Activated CD4-positive, alpha-beta T cell treated with anti-CD3 and anti-CD28 coated beads, Interleukin-10, Interleukin-2, amounts not matched to agents 100 ng/mL and 50 ng/mL, durations not matched to agents 16 hours and 8 hours (primary cell): ENCODE results near the gene CD244.

Experiments used
- DNase-seq: peaks from one replicate; pipeline ENCODE4 v3.0.0-alpha.2; 2020

Gene CD244

DNA sequence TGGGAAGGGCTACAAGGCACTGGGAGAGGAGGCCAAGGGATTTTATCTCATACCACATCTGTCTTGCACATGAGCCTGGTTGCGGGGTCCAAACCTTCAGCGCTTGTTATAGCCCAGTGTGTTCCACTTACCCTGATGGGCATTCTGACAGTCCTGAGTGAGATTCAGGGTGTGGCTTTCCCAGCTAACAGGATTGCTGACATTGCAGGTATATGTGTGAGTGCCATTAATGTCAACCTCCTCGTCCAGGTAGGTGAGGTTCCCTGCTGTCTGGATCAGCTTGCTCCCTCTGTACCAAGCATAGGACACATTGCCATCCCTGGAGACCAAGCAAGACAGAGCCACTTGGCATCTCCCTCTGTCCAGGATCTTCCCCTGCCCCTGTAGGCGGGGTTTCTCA lies 21.6 kb downstream of the CD244 start:
- no peak for DNase-seq

DNA sequence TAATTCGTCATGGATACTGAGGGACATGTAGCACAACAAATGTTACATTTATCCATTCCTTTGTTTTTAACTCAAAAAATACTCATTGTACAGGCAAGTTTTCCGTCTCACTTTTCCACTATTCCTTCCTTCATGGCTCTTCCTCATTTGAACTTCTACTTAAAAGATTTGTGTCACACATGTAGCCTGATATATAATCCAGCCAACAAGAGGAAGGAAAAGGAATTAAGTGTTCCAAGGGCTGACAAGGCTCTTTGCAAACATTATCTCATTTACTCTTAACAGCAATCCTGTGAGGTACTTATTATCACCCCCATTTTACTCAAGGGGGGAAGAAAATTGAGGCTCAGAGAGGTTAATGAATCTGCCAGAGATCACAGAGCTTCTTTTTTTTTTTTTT lies 22.9 kb downstream of the CD244 start:
- no peak for DNase-seq

DNA sequence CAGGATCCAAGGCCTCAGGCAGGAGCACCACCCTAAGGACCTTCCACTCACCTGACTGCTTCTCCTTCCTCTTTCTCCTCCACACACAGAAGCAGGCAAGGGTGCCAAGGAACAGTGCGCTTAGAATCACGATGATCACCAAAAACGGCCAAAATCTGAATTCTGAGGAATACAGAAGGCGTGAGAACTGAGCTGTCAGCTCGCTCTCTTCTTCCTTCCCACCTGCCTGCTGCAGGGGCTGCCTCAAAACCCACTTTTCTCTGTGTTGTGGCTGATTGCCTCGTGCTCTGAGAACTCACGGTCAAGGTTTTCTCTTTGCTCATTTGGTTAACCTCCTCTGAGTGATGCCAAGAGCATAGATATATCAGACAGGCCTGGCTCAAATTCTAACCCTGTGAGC lies 23.8 kb downstream of the CD244 start:
- peak; percentile 30 for DNase-seq

DNA sequence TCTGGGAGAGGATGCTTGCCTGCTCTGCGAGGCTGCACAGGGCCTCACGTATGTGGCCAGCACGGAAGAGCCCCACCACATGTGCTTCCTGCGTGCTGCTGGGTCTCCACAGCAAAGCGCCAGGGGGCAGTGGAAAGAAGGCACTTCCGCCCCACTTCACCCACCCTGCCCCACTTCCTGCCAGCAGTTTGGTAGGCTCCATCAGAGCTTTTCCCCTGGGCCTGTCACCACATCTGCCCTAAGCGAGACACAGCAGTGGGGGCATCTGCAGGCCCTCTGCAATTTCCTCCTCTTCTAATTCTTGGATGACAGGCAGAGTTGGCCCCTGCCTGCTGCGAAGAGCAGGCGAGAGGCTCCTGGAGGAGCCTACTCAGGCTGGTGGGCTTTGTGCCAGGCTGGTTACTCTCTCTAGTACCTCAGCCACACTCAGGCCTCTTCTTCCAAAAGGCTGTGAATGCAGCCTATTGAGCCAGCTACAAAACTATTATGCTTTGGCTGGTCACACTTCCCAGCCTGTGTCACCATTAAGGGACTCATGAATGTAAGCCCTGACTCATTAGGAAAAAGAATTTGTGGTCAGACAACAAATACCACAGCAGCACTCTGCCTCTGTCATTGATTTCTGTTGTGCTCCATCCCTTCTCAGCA lies 25.0 kb downstream of the CD244 start:
- DNase-seq: peak; percentile 95

DNA sequence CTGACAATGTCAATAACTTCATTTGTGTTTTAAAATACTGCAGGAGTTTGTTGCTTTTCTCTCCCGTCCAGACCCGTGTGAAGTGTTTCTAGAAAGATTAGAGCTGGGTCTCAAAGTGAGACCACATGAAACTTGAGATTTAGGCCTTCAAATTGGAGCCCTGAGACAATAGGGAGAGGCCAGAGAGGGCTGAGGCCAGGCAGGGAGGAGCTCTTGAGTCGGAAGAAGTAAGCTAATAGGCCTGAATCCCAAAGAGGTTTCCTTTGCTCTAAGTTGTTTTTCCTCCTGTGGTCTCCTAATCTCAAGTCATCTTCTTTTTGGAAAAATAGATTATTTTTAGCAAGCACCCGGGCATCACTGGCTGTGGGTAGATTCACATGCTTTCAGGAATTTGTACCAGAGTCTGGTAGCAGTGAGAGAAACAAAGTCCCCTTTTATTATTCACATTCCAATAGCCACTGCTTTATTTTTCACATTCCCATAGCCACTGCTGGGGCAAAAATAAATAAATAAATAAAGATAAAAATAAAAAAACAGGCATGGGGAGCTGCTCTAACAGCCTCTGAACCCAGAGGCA lies 25.6 kb downstream of the CD244 start:
- peak; percentile 14 for DNase-seq

DNA sequence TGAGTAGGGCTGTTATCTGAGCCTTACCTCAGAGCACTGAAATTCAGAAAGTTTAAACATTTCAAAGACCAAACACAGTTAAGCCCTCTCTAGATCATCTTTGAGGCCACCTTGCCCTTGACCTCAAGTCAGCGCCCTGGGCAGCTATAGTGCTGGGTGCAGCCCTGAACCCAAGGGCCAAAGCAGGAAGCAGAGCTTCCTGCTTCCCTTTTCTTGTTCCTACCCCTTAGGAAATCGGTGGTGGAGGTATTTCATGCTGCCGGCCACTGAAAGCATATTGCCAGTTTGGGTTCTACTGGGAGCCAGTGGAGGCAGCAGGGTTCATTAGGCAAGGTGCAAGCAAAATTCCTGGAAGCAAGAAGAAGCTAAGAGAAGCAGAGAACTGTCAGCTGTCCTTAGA lies 26.1 kb downstream of the CD244 start:
- peak; percentile 5 for DNase-seq

DNA sequence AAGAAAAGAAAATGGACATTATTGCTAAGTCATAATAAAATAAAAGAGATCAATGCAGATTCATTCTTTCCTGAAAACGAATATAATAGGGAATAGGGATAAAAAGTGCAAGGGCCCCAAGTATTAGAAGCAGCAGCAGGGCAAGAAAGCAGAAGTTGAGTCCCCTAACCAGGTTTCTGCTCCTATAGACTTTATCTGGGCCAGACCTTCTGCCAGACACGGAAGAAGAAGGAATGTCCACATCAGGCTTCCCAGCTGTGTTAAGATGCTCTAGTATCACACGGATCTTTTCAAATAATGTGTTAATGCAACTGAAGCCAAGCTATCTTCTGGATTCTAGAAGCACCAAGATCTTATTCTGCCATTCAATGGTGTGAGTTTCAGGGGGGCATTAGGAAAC lies 26.9 kb downstream of the CD244 start:
- DNase-seq: no peak

DNA sequence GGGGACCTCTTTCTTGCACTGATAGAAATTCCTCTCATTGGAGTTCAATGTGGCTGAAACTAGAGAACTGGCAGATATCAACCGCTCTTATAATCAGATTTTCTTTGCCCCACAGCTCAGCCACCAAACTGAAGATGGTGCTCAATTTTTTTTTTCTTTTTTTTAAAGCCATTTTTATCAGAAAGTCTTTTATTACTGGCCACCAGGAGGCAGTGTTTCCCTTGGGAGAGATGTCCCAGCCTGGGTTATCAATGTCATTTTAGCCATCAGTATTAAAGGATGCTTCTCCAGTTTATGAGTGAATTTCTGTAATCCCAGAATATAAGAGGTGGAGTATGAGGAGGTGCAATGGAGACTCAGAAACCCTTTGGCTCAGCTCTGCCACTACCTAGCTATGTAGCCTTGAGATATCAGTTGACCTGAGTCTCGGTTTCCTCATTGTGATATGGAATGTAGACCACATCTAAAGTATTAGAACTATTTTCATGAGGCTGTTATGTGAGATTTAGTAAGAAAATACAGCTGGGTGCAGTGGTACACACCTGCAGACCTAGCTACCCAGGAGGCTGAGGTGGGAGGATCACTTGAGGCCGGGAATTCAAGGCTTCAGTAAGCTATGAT lies 27.6 kb downstream of the CD244 start:
- DNase-seq: peak; percentile 73

DNA sequence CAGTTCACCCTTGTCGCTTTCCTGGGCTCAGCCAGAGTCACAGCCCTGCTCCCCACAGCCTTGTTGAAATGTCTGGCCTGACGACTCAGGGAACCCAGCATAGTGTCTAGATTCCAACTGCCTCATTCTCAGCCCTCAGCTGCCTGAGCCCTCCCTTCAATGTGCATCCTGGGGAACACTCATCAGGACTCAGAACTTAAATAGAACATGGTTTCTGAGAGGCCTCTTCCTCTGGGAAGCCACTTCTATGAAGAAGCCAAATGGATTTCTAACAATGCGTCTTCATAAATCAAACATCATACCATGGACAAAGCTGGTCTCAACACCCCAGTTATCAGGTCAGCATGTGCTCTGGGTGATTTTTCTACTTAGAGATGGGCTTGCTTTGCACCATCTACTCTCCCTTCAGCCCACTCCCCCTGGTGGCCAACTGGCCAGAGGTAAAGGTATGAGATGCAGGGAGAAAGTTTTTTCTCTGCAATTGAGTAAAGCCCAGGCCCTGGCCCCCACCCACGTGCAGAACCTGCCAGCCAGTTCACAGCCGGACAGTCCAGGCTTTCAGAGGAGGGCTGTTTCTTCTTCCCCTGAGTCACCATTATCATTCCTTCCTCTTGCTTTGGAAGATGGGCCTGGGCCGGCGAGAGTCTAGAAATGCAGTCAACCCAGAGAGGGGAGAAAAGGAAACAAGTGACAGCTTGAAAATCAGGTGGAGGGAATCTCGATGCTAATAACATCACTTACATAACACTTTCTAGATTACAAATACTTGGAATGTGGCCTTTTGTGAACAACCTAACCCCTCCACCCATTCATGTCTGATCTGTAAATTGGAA lies 32.1 kb downstream of the CD244 start:
- peak; percentile 82 for DNase-seq

DNA sequence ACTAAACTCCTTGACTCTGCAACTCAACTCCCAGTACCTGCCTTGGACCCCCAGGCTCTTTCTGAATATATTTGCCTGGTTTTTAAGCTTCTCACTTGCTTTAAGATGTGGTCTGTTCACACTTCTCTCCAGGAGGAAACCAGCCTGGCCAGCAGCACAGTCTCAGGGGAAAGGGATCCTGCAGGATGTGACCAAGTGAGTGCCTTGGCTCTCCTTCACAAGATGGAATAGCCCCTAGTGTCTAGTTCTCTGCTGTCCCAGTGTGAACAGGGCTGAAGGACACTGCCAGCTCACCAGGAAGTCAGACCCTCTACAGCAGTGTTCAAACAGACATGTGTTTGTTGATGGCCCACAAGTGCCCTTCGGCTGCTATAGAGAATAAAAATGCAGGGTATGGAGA lies 32.9 kb downstream of the CD244 start:
- DNase-seq: no peak

DNA sequence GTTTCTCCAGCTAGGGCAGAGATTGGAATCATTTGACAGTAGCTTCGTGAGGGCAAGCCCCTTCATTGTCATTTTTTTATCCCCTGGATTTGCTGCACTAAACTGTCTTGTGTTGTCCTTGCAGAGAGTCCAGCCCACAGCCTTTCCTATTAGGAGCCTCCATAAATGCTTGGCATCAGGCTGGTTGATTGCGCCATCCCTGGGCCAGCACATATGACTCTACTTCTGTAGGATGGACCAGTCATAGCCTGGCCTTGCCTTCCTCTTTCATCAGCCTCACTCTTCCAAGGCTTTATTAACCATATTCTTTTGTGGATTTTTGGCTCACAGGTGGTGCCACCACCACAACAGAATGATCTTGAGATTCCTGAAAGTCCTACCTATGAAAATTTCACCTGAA lies 35.3 kb downstream of the CD244 start:
- no peak for DNase-seq

DNA sequence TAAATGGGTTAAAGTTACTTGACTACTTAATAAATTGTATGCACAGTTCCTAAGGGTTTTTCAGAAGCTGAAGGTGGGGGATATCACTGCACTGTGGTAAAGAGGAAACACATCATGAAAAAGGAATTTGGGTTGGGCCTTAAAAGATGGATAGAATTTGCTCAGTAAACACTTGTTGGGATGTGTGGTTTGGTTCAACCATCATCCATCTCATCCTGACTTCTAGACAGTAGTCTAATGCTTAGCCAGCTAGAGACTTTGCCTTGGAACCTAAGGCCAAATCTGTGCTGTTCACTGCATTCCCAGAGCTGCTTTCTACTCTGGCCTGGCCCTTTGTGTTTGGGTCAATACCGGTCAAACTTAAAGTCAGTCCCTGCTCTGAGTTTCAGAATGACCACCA lies 36.1 kb downstream of the CD244 start:
- DNase-seq: no peak

DNA sequence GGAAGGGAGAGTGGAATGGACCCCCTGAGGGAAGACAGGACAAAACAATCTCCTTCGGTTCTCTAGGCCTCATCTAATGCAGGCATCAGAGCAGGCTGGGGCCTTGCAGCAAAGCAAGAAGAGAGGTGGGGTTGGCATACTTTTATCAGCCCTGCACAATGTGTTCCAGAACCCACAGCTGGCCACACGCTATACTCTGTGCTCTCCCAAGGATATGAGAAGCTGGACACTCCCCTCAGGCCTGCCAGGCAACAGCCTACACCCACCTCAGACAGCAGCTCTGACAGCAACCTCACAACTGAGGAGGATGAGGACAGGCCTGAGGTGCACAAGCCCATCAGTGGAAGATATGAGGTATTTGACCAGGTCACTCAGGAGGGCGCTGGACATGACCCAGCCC lies 39.4 kb downstream of the CD244 start:
- DNase-seq: no peak

DNA sequence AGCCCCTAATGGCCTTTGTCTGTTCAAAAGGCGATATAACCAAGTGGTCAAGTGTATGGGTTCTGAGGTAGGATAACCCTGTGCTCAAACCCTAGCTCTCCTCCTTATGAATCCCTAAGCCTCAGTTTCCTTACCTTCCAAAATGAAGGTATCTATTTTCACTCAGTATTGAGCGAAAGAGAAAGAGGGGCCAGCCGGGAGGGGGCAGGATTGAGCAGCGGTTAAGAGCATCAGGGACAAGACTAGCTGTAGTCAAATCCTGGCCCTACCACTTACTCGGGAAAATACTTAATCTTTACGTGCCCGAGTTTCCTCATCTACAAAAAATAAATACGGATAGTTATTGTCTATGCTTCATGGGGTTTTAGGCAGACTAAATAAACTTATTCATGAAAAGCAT lies 41.1 kb downstream of the CD244 start:
- DNase-seq: no peak

DNA sequence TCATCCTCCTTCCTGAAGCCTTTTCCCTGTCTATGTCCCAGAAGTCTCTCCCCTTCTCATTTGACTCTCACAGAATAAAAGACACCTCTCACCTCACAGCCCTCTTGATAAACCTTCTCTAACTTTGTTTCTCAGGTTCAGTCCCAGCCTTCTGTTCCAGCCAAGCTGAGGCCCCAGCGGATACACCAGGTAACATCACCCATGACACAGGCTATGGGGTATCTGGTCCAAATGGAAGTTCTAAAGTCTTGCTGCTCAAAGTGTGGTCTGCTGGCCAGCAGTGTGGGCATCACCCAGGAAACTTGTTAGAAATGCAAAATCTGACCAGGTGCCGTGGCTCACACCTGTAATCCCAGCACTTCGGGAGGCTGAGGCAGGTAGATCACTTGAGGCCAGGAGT lies 43.5 kb downstream of the CD244 start:
- no peak for DNase-seq

DNA sequence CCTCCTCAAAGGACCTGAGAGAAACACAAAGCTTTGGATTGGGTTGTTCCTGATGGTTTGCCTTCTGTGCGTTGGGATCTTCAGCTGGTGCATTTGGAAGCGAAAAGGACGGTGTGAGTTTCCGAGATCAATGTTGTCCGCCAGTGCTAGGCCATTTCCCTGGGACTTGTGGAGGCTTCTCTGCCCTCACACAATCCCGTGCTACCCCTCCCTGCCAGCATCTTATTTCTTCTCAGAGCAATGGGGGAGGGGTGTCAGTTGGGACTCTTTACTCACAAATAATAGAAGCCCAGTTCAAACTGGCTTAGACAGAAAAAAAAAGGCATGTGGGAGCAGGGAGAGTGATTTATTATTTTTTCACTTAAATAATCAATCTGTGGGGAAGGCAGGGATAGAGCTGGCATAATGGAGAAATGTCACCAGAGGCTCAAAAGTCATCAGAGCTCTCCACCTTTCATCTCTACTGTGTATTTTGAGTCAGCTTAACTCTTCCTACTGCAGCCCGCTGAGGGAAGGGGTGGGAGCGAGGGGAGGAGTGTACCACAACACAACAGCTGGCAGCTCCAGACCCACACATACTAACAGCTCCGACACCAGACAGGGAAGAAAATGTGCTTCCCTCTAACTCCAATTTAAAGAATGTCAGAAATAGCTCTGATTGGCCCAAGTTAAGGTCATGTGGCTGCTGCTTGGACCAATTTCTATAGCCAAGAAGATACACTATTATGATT lies 44.3 kb downstream of the CD244 start:
- DNase-seq: no peak

DNA sequence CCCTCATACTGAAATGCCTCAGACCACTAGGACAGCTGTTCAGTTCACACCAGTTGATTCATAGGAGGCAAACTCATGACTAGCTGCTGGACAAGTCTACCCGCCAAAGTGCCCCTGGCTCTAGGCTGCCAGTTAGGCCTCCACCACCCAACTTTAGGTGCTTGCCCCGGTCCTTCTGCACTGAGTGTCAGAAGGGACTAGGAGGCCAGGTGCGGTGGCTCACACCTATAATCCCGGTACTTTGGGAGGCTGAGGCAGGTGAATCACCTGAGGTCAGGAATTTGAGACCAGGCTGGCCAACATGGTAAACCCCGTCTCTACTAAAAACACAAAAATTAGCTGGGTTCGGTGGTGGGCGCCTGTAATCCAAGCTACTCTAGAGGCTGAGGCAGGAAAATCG lies 47.8 kb downstream of the CD244 start:
- no peak for DNase-seq

DNA sequence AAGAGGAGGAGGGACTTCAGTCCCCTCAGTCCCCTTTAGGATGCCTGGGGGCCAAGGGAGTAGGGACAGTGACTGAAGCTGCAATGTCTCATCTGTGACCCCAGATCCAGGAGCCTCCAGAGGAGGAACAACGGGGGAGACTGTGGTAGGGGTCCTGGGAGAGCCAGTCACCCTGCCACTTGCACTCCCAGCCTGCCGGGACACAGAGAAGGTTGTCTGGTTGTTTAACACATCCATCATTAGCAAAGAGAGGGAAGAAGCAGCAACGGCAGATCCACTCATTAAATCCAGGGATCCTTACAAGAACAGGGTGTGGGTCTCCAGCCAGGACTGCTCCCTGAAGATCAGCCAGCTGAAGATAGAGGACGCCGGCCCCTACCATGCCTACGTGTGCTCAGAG lies 48.4 kb downstream of the CD244 start:
- DNase-seq: no peak

DNA sequence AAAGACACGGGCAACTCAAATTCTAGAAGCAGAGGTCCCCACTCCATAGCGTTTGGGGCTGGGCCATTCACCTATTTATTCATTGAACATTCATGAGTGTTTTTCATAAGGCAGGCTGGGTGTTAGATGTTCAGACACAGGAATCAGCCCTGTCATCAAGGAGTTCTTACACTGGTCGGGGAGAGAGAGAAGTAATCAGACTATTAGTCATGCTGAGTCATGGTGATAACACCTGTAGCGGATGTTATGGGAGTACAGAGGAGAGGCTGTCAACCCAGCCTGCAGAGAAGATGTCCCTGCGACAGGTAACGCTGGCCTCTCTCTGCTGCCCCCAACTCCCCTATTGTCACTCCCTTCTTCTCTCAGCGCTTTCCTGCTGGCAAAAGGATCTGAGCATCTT lies 49.5 kb downstream of the CD244 start:
- peak; percentile 78 for DNase-seq

DNA sequence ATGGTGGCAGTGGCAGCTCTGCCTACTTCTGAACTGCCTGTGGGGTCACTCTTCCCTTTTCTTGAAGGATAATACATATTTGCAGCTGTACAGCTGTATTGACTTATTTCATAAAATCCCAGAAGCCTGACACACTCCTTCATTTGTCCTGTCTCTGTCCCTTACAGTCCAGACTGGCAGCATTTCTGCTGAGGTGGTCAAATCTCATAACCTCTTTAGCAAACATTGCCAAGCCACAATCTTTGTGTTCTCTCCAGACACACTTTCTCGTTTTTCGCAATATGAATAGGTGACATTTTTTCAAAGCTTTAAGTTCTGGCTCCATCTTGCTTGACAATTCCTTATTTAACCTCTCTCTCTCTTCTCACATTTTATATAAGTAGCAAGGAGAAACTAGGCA lies 51.5 kb downstream of the CD244 start:
- DNase-seq: peak; percentile 44

DNA sequence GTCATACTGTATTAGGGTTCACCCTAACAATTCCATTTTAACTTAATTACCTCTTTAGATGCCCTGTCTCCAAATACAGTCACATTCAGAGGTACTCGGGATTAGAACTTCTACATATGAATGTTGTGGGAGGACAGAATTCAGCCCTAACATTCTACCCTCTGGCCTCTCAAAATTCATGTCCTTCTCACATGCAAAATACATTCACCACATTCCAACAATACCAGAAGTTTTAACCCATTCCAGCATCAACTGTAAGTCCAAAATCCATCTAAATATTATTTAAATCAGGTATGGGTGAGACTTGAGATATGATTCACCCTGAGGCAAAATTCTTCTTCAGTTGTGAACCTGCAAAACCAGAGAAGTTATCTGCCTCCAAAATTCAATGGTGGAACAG lies 52.2 kb downstream of the CD244 start:
- no peak for DNase-seq

DNA sequence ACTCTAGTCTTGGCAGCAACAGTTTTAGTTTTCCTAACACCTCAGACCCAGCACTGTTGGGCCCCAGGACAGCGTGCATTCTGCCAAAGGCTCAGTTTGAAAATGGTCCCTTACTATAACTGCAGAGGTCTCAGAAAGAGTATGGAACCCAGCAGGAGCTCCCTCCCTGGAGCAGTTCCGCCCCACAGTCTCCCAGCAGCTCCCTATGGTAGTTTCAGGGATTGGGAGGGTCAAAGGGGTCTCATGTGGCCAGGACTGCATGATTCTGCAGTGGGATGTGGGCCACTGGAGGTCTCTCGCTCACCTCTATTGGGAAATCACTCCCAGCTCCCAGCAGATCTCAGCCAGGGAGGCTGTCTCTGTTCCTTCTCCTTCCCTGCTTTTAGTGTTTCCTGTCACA lies 54.4 kb downstream of the CD244 start:
- DNase-seq: no peak

DNA sequence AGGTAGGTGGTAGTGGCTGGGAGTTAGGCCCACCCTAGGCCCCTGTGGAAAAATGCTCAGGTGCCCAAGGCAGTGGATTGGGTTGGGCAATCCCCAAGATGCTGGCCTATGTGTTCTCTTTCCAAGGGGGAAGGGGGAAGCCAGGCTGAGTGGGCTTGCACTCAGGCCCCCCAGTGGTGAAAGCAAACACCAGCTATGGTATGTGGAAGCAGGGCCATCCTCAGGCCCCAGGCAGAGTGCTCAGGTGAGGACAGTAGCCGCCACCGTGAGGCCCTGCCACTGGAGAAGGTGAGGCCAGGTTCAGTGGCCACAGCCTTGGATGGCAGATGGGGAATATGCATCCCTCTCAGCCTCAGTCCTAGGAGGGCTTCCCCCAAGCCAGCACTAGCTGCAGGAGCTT lies 54.9 kb downstream of the CD244 start:
- no peak for DNase-seq
